Measurements from ENCODE around the gene AFF1. TPM values are rescaled to one million over a fixed set of nuclear protein-coding genes. Genes with fewer than 3 reads are reported as not detected.
"Not testable (repeated sequence)": the region's sequence is repeated elsewhere in the genome, so short reads cannot be mapped to it uniquely, and the experiment has no call there.

Gene AFF1
- total and polyA plus RNA-seq, 4 donors = 7.2 to 42.8 (median 21.5) TPM

DNA sequence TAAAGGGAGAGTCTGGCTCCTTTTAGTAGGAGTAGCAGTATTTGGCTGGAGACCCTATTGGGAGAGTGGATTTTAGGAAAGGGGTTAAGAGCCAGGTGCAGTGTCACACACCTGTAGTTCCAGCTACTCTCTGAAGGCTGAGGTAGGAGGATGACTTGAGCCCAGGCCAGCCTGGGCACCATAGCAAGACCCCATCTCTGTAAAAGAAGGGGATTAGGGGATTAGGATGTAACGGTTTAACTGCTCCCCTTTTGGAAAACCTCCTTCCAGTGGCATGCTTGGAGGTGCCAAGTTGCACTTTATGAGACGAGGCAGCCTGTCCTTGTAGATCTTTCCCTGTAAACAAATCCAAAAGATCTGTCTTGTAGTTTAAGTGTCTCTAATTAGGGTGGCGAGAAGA lies 145.7 kb downstream of the AFF1 start:
- no peak for DNase-seq (ENCODE audit: low spot score)
- Histone ChIP-seq H3K27me3 (ENCODE audit: control insufficient read depth in 4 of 4, insufficient read depth in 4 of 4, low read length in 3 of 4) (no peaks in the 10 kb centered on the region), H3K36me3 (ENCODE audit: control insufficient read depth in 4 of 4, insufficient read depth in 3 of 4, low read depth in 1 of 4, low read length in 3 of 4) (peaks cover 0 to 2% (median 0%) of the 10 kb centered on the region in 4 donors), H3K27ac (ENCODE audit: low read depth in 1 of 2, low read length in 2 of 2) (no peak overlapping the region), H3K4me3 (ENCODE audit: low read depth in 1 of 3, low read length in 3 of 3) (no peak overlapping the region), H3K4me1 (ENCODE audit: control insufficient read depth in 4 of 4, insufficient read depth in 4 of 4, low read length in 3 of 4) (peaks cover 0 to 6% (median 2%) of the 10 kb centered on the region in 4 donors), H3K9me3 (ENCODE audit: control insufficient read depth in 4 of 4, low read length in 3 of 4) (no peaks in the 10 kb centered on the region), H3K9ac (ENCODE audit: low read depth in 1 of 2, low read length in 2 of 2) (no peak overlapping the region)
- TF ChIP-seq EGR1 (IDR thresholded peaks at IDR 0.05; ENCODE audit: low read depth in 2 of 2) (no peak), ATF3 (IDR thresholded peaks at IDR 0.05) (no peak), JUND (IDR thresholded peaks at IDR 0.05) (no peak)
- 86% methylated on average over 3 of the region's 3 CpGs for WGBS

DNA sequence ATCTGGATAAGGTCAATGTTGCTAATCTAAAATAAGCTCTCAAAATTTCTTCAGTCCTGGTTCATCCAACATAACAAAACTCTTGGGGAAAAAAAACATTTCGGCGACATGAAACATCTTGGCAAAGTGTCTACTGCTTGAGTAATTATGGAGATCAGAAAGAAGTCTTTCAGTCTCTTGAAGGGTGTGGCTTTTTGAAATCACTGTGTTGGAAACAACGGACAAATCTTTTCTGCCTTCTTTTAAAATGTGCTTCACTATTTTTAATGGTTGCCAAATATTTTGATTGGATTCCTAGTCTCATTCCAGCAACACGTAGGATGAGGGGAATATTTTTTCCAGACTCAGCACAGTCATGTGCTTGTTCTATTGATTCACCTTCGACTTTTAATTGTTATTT lies 147.0 kb downstream of the AFF1 start:
- no peak for TF ChIP-seq HNF4A (conservative IDR thresholded peaks at IDR 0.05)
- no peak for TF ChIP-seq CTCF (IDR thresholded peaks at IDR 0.05; ENCODE audit: low read depth, low read length, missing input control)
- TF ChIP-seq NR2F2 (IDR thresholded peaks at IDR 0.05) = no peak
- no peak for TF ChIP-seq RAD21 (IDR thresholded peaks at IDR 0.05)
- TF ChIP-seq FOXA1 (IDR thresholded peaks at IDR 0.05) = no peak
- no peak for TF ChIP-seq ATF3 (IDR thresholded peaks at IDR 0.05)
- TF ChIP-seq SP1 (IDR thresholded peaks at IDR 0.05) = no peak
- no peak for TF ChIP-seq ZBTB33 (IDR thresholded peaks at IDR 0.05)
- no peak for TF ChIP-seq MAX (IDR thresholded peaks at IDR 0.05)
- TF ChIP-seq GABPA (IDR thresholded peaks at IDR 0.05 in 1 of 2, conservative IDR thresholded peaks at IDR 0.05 in 1 of 2) = no peak
- TF ChIP-seq HNF4G (IDR thresholded peaks at IDR 0.05) = no peak
- 75% methylated on average over 5 of the region's 5 CpGs for WGBS
- H3K4me3 ChIP-seq (ENCODE audit: low read depth in 1 of 3, low read length in 3 of 3) = no peak overlapping the region
- peaks cover 0 to 6% (median 2%) of the 10 kb centered on the region in 4 donors for H3K4me1 ChIP-seq (ENCODE audit: control insufficient read depth in 4 of 4, insufficient read depth in 4 of 4, low read length in 3 of 4)
- no peak overlapping the region for H3K27ac ChIP-seq (ENCODE audit: low read depth in 1 of 2, low read length in 2 of 2)
- peaks cover 0 to 4% (median under 1%) of the 10 kb centered on the region in 4 donors for H3K36me3 ChIP-seq (ENCODE audit: control insufficient read depth in 4 of 4, insufficient read depth in 3 of 4, low read depth in 1 of 4, low read length in 3 of 4)
- H3K9me3 ChIP-seq (ENCODE audit: control insufficient read depth in 4 of 4, low read length in 3 of 4) = no peaks in the 10 kb centered on the region
- H3K9ac ChIP-seq (ENCODE audit: low read depth in 1 of 2, low read length in 2 of 2) = no peak overlapping the region
- H3K27me3 ChIP-seq (ENCODE audit: control insufficient read depth in 4 of 4, insufficient read depth in 4 of 4, low read length in 3 of 4) = no peaks in the 10 kb centered on the region
- no peak for DNase-seq (ENCODE audit: low spot score)

GRCh38 chr4:87085732-87086131 lies 150.9 kb downstream of the AFF1 start:
- H3K27ac ChIP-seq (ENCODE audit: low read depth in 1 of 2, low read length in 2 of 2); H3K9ac ChIP-seq (ENCODE audit: low read depth in 1 of 2, low read length in 2 of 2); H3K9me3 ChIP-seq (ENCODE audit: control insufficient read depth in 4 of 4, low read length in 3 of 4); H3K27me3 ChIP-seq (ENCODE audit: control insufficient read depth in 4 of 4, insufficient read depth in 4 of 4, low read length in 3 of 4); H3K4me3 ChIP-seq (ENCODE audit: low read depth in 1 of 3, low read length in 3 of 3); DNase-seq (ENCODE audit: low spot score): not testable (repeated sequence)
- Histone ChIP-seq H3K4me1 (ENCODE audit: control insufficient read depth in 4 of 4, insufficient read depth in 4 of 4, low read length in 3 of 4) (peaks cover 0 to 14% (median 3%) of the 10 kb centered on the region in 4 donors), H3K36me3 (ENCODE audit: control insufficient read depth in 4 of 4, insufficient read depth in 3 of 4, low read depth in 1 of 4, low read length in 3 of 4) (peaks cover 0 to 13% (median 1%) of the 10 kb centered on the region in 4 donors)
- WGBS = 97% methylated on average over 11 of the region's 11 CpGs

All from liver (tissue), 9 donors.